Measurements from ENCODE around the gene NELFE.
"Not testable (repeated sequence)": the region's sequence is repeated elsewhere in the genome, so short reads cannot be mapped to it uniquely, and the experiment has no call there.

The NELFE gene

DNA sequence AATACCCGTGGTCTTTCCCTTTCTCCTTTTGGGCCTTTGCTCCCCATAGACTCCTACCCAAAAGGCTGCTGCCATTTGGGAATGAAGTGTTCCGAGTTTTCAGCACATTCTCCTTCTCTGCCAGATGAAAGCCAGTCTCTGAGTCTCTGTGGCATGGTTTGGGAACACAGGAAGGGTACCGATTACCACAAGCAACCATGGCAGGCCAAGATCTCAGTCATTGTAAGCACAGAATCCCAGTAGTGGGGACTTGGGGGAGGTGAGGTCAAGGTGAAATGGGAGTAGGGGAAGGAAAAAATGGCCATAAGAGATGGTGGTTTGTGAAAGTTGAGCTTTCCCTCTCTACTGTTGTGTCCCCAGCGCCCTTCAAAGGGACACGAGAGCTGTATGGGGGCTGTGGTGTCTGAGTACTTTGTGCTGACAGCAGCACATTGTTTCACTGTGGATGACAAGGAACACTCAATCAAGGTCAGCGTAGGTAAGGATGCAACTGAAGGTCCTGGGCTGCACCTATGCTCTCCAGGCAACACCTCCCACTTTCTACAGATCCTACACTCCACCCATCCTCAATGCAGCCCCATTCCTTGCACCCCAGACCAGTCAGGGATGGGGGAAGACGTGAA is 8.7 kb downstream of the NELFE start:
- DNase-seq (ENCODE audit: low read depth, low spot score), result no peak

DNA sequence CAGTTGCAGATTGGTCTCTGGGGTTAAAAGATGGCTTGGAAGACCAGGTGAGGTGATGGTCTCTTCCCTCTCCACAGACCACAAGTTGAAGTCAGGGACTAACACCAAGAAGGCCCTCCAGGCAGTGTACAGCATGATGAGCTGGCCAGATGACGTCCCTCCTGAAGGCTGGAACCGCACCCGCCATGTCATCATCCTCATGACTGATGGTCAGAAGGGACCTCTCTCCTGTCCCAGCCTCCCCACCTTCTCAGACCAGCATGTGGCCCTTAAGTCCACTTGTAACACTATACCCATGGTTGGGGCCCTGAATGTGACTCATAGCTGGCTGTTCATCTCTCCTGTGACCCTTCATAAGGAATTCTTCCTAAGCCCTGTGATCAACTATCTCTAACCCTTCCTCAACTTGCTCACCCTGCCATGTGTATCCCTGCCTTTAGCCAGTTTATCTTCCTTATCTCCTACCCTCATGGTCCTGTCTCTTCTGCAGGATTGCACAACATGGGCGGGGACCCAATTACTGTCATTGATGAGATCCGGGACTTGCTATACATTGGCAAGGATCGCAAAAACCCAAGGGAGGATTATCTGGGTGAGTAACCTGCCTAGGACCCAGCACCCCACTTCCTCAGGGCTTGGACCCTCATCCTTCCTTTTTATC is 9.9 kb downstream of the NELFE start:
- DNase-seq (ENCODE audit: low read depth, low spot score), result no peak

GRCh38 chr6:31948306-31948705 is 10.5 kb downstream of the NELFE start:
- DNase-seq (ENCODE audit: low read depth, low spot score), result no peak

GRCh38 chr6:31947864-31948263 is 10.9 kb downstream of the NELFE start:
- DNase-seq (ENCODE audit: low read depth, low spot score), result no peak

- no peak for DNase-seq (ENCODE audit: low read depth, low spot score)
Measured at GRCh38 chr6:31947070-31947675, 11.6 kb downstream of the NELFE start.

GRCh38 chr6:31946370-31946885 is 12.3 kb downstream of the NELFE start:
- DNase-seq (ENCODE audit: low read depth, low spot score), result no peak

DNA sequence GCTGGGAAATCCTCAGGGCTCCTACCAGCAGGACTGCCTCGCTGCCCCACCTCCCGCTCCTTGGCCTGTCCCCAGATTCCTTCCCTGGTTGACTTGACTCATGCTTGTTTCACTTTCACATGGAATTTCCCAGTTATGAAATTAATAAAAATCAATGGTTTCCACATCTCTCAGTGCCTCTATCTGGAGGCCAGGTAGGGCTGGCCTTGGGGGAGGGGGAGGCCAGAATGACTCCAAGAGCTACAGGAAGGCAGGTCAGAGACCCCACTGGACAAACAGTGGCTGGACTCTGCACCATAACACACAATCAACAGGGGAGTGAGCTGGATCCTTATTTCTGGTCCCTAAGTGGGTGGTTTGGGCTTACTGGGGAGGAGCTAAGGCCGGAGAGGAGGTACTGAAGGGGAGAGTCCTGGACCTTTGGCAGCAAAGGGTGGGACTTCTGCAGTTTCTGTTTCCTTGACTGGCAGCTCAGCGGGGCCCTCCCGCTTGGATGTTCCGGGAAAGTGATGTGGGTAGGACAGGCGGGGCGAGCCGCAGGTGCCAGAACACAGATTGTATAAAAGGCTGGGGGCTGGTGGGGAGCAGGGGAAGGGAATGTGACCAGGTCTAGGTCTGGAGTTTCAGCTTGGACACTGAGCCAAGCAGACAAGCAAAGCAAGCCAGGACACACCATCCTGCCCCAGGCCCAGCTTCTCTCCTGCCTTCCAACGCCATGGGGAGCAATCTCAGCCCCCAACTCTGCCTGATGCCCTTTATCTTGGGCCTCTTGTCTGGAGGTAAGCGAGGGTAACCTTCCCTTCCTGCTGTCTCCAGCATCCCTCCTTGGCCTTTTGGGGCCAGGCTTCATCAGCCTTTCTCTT is 13.0 kb downstream of the NELFE start, which contains the start of gene CFB:
TSS of gene CFB (plus strand) at position 589 of the 863 bp plus-strand sequence. CDS start at position 716, 127 bp downstream.
- no peak for DNase-seq (ENCODE audit: low read depth, low spot score)

- DNase-seq (ENCODE audit: low read depth, low spot score), result no peak
Measured at GRCh38 chr6:31945154-31945506, 13.6 kb downstream of the NELFE start.

DNA sequence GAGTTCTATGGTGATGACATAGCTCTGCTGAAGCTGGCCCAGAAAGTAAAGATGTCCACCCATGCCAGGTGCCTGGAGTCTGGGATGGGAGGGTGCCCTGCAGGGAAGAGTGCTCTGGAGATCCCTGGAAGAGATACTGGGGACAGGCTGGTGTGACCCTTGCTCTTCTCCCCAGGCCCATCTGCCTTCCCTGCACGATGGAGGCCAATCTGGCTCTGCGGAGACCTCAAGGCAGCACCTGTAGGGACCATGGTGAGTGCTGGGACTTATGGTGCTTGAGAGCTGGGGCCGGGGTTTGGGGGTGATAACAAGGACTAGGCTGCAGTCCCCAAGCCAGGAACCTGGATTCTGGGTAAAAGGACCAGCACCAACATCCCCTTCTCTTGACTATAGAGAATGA is 15.0 kb downstream of the NELFE start:
- DNase-seq (ENCODE audit: low read depth, low spot score), result no peak

DNA sequence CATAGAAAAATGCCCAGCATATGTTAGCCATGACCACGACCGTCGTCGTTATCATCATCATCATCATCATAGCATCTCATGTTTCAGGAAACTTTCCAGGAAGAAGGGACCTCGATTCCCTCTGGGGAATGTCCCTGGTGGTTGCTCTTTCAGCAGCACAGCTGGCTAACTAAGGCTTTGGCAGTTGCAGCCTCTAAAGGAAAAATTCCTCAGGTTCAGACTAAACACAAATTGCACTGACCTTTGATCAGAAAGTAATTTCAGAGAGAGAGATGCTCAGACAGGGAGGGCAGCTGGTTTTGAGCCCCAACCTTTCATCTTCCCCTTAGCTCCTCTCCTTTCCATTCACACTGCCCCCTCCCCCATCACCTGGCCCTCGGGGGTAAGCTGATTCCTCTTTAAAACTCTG is 18.5 kb downstream of the NELFE start:
- no peak for DNase-seq (ENCODE audit: low read depth, low spot score)

GRCh38 chr6:31935823-31936222 is 22.9 kb downstream of the NELFE start:
- no peak for DNase-seq (ENCODE audit: low read depth, low spot score)

- no peak for DNase-seq (ENCODE audit: low read depth, low spot score)
Measured at GRCh38 chr6:31935021-31935420, 23.8 kb downstream of the NELFE start.

- DNase-seq (ENCODE audit: low read depth, low spot score), result no peak
Measured at GRCh38 chr6:31933537-31933936, 25.2 kb downstream of the NELFE start.

- not testable (repeated sequence) for DNase-seq (ENCODE audit: low read depth, low spot score)
Measured at GRCh38 chr6:31932137-31932536, 26.6 kb downstream of the NELFE start.

GRCh38 chr6:31930962-31931361 is 27.8 kb downstream of the NELFE start:
- DNase-seq (ENCODE audit: low read depth, low spot score), result no peak

GRCh38 chr6:31928672-31928939 is 30.2 kb downstream of the NELFE start:
- DNase-seq (ENCODE audit: low read depth, low spot score), result no peak

- DNase-seq (ENCODE audit: low read depth, low spot score), result no peak
Measured at GRCh38 chr6:31927863-31928671, 30.7 kb downstream of the NELFE start.

DNA sequence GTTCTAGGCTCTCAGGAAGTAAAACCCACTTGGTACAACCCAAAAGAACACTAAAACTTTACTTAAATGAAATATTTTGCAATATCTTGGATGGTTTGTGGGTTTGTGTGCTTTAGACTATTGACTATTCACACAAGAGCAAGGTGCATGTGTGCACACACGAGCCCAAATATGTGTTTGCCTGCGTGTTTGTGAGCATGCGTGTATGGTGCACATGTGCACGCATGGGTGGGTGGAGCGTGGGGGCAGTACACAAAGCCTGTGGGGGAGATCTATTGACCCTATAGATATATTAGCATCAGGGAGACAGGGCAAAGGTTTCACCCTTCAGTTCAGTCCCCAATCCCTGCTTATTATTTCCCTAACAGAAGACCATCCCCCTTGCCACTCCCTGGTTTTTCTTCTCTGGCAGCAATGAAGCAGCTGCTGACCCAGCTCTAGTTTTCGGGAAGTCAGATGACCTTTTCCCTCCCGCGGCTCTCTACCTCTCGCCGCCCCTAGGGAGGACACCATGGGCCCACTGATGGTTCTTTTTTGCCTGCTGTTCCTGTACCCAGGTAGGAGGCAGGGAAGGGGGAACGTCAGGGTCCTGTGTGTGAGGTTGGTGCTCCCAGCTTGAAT is 31.4 kb downstream of the NELFE start, which contains the start of gene C2:
TSS of gene C2 (plus strand) at position 476 of the 621 bp plus-strand sequence. CDS start at position 512, 36 bp downstream.
- DNase-seq (ENCODE audit: low read depth, low spot score), result no peak

GRCh38 chr6:31922942-31923341 is 35.8 kb downstream of the NELFE start:
- no peak for DNase-seq (ENCODE audit: low read depth, low spot score)

DNA sequence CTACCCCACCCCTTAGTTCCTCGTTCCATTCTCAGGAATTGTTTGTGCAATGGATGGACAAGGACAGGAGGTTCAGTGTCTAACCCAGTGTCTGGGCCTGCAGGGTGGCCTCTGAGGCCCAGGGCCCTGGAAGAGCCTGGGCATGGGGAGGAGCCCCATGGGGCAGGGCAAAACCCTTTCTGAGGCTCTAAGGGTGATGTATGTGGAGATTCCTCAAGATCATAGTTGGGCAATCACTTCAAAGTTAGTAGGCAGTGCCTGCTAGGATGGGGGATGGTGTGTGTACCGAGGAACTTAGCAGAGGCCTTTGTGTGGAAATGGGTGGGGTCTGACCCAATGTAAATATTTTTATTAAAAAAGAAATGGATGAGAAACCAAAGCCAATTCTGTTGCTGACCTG is 38.0 kb downstream of the NELFE start:
- DNase-seq (ENCODE audit: low read depth, low spot score), result no peak

All from brain pericyte (primary cell).